DOHH2 (cell line): ENCODE data around the gene MAPKAPK2.

ENCODE experiments used
- H3F3A ChIP-seq: fragments of 200-600 bp; sonication (generic), shearing (Covaris generic); 2 replicates; pipeline ENCODE4 v1.6.0; 2016; ENCODE audit warnings: antibody characterized with exemption, mild to moderate bottlenecking; ENCODE audit not compliant: control insufficient read depth, insufficient read depth
- H3K27ac ChIP-seq: fragments of 200-600 bp; sonication (generic); 2 replicates; pipeline ENCODE4 v1.5.1; 2014; ENCODE audit warnings: low read depth, mild to moderate bottlenecking, low read length, moderate library complexity
- H3K27me3 ChIP-seq: fragments of 200-600 bp; sonication (generic); 2 replicates; pipeline ENCODE4 v1.6.1; 2014; ENCODE audit warnings: mild to moderate bottlenecking, low read length, mixed read lengths; ENCODE audit not compliant: control insufficient read depth
- H3K36me3 ChIP-seq: fragments of 200-600 bp; sonication (generic); 2 replicates; pipeline ENCODE4 v1.6.1; 2014; ENCODE audit warnings: mild to moderate bottlenecking, low read length, moderate library complexity, mixed read lengths; ENCODE audit not compliant: control insufficient read depth
- H3K4me1 ChIP-seq: fragments of 200-600 bp; sonication (generic); 2 replicates; pipeline ENCODE4 v1.6.1; 2014; ENCODE audit warnings: mild to moderate bottlenecking, low read length, mixed read lengths; ENCODE audit not compliant: control insufficient read depth
- H3K4me2 ChIP-seq: fragments of 200-600 bp; sonication (generic); 2 replicates; pipeline ENCODE4 v1.6.0; 2014; ENCODE audit warnings: mild to moderate bottlenecking, low read length, moderate library complexity
- H3K4me3 ChIP-seq: fragments of 200-600 bp; sonication (generic); 2 replicates; pipeline ENCODE4 v1.5.1; 2014; ENCODE audit warnings: mild to moderate bottlenecking, low read length, mixed read lengths
- H3K79me2 ChIP-seq: fragments of 200-600 bp; sonication (generic); 2 replicates; pipeline ENCODE4 v1.6.1; 2014; ENCODE audit warnings: mild to moderate bottlenecking, low read length, mixed read lengths; ENCODE audit not compliant: control insufficient read depth
- H3K9me2 ChIP-seq: fragments of 200-600 bp; sonication (generic); replicated peaks from 2 replicates; pipeline ENCODE4 v1.6.1; 2014; ENCODE audit warnings: mild to moderate bottlenecking, low read length, mixed read lengths; ENCODE audit not compliant: control insufficient read depth
- H3K9me3 ChIP-seq: fragments of 200-600 bp; sonication (generic); 2 replicates; pipeline ENCODE4 v1.6.1; 2014; ENCODE audit warnings: antibody characterized with exemption, low read length, mixed read lengths; ENCODE audit not compliant: control insufficient read depth, insufficient read depth
- H4K20me1 ChIP-seq: fragments of 200-600 bp; sonication (generic); 2 replicates; pipeline ENCODE4 v1.6.0; 2014; ENCODE audit warnings: low read depth, mild to moderate bottlenecking, antibody characterized with exemption, low read length, moderate library complexity; ENCODE audit not compliant: control insufficient read depth, insufficient read depth
- CTCF ChIP-seq: fragments of 200-600 bp; sonication (generic); IDR thresholded peaks from one replicate; pipeline ENCODE4 v1.5.1; 2014; ENCODE audit warnings: antibody characterized with exemption, mild to moderate bottlenecking, low read depth, low read length; ENCODE audit not compliant: poor library complexity, severe bottlenecking
- EZH2phosphoT487 ChIP-seq: fragments of 200-600 bp; sonication (generic); IDR thresholded peaks from 2 replicates; pipeline ENCODE4 v1.6.1; 2017; ENCODE audit warnings: borderline replicate concordance, mild to moderate bottlenecking, antibody characterized with exemption, low read length, moderate library complexity, mixed read lengths

Gene MAPKAPK2

DNA sequence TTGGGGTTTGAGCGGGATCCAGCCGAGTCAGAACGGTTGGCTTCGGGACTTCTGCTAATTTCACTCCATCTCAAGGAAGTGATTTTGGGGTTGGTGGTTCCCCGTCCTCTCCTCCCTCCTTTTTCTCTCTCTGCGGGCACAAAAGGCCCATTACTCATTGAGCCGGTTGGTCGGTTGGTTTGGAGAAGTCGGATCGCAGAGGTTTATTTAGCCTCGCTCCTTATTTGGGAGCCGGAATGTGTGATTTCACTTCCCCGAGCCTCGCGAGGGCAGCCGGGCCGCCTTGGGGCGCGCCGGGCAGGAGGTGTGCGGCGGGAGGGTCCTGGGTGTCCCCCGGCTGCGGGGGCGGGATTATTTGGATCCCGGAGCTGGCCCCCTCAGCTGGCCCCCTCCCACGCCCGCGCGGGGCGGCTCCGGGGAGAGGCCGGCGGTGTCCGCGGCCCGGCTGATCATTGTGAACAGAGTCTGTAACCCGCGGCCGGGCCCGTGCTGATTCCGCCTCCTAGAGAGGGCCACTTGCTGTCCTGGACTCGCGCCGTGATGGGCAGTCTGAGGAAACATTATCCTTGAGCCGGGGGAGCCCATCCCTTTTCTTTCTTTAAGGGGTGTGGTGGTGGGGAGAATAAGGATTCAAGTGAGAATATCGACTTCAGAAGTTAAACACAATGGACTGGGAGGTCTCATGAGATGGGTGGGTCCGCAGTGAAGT, 1.2 kb downstream of the MAPKAPK2 start:
- H3K36me3 ChIP-seq, result no peaks in the 10 kb centered on the region
- H3K4me3 ChIP-seq, result peak overlapping the region; percentile 81
- H3K9me2 ChIP-seq, result no peaks in the 10 kb centered on the region
- H3K79me2 ChIP-seq, result peaks cover 51% of the 10 kb centered on the region
- H3F3A ChIP-seq, result peaks cover 18% of the 10 kb centered on the region
- no peaks in the 10 kb centered on the region for H4K20me1 ChIP-seq
- TF ChIP-seq CTCF (no peak), EZH2phosphoT487 (no peak)
- H3K9me3 ChIP-seq, result no peaks in the 10 kb centered on the region
- no peaks in the 10 kb centered on the region for H3K27me3 ChIP-seq
- peaks cover 50% of the 10 kb centered on the region for H3K4me1 ChIP-seq
- H3K4me2 ChIP-seq, result peak overlapping the region; percentile 84
- H3K27ac ChIP-seq, result peak overlapping the region; percentile 57

DNA sequence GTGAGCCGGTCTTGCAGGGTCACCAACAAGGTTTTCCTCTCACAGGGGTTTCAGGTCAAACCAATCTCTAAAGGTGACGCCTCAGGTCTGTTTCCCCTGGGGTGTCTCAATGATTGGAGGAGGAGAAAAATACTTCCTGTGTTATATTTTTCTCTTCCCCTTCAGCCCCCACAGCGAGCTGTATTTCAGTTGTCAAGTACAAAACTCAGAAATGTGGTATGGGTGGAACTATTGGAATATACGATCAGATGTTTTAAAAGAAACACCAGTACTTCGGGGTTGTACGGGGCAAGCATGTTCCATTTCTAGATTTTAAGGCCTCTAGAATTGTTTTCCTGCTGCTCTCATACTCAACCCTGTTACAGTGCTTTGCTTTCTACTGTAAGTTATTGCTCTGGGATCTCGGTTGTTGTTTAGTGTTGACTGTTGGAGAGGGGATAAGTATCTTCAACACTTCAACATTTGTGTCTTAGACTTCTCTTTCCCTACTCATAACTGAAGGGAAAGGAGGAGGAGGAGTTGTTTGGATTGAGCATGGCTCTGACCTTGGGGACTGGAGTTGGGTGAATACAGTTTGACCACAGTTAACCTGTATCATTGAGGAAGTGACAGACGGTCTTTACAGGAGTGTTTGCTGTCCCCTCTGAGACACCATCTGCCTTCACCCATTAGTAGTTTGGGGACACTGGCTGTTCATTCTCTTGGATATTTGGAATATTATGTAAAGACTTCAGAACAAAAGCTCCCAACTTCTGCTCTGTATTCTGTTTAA, 2.0 kb downstream of the MAPKAPK2 start:
- H3K9me2 ChIP-seq, result no peaks in the 10 kb centered on the region
- no peaks in the 10 kb centered on the region for H3K27me3 ChIP-seq
- H3K79me2 ChIP-seq, result peaks cover 56% of the 10 kb centered on the region
- no peaks in the 10 kb centered on the region for H3K9me3 ChIP-seq
- peak overlapping the region; percentile 81 for H3K4me3 ChIP-seq
- no peaks in the 10 kb centered on the region for H3K36me3 ChIP-seq
- TF ChIP-seq EZH2phosphoT487 (no peak), CTCF (no peak)
- H4K20me1 ChIP-seq, result no peaks in the 10 kb centered on the region
- peak overlapping the region; percentile 57 for H3K27ac ChIP-seq
- peaks cover 12% of the 10 kb centered on the region; the same call in 1 of the 2 replicates for H3F3A ChIP-seq
- H3K4me1 ChIP-seq, result peaks cover 42% of the 10 kb centered on the region
- H3K4me2 ChIP-seq, result peak overlapping the region; percentile 84

GRCh38 chr1:206687251-206687914, 2.7 kb downstream of the MAPKAPK2 start:
- no peaks in the 10 kb centered on the region; the same call in 1 of the 2 replicates for H4K20me1 ChIP-seq
- no peaks in the 10 kb centered on the region for H3K9me2 ChIP-seq
- peaks cover 12% of the 10 kb centered on the region; the same call in 1 of the 2 replicates for H3F3A ChIP-seq
- TF ChIP-seq CTCF (no peak), EZH2phosphoT487 (no peak)
- H3K36me3 ChIP-seq, result no peaks in the 10 kb centered on the region
- H3K4me2 ChIP-seq, result peak overlapping the region; percentile 84
- H3K79me2 ChIP-seq, result peaks cover 63% of the 10 kb centered on the region
- peak overlapping the region; percentile 81; the same call in 1 of the 2 replicates for H3K4me3 ChIP-seq
- H3K27ac ChIP-seq, result no peak overlapping the region
- H3K9me3 ChIP-seq, result no peaks in the 10 kb centered on the region
- no peaks in the 10 kb centered on the region for H3K27me3 ChIP-seq
- peaks cover 35% of the 10 kb centered on the region for H3K4me1 ChIP-seq
